Karpas-422 (cell line): ENCODE results near the gene CELA2A. TPM values are rescaled to one million over a fixed set of nuclear protein-coding genes. Genes with fewer than 3 reads are reported as not detected.

Source experiments
- DNase-seq: peaks from one replicate; pipeline ENCODE4 v3.0.0-alpha.2; 2015
- H2AFZ ChIP-seq: fragments of 200-600 bp; sonication (generic); 2 replicates; pipeline ENCODE4 v1.6.1; 2014; ENCODE audit warnings: antibody characterized with exemption, low read length, mixed read lengths
- H3K27ac ChIP-seq: fragments of 200-600 bp; sonication (generic); 2 replicates; pipeline ENCODE4 v1.5.1; 2014; ENCODE audit warnings: mild to moderate bottlenecking, low read length, moderate library complexity
- H3K27me3 ChIP-seq: fragments of 200-600 bp; sonication (generic); 2 replicates; pipeline ENCODE4 v1.6.1; 2014; ENCODE audit warnings: low read length, mixed read lengths
- H3K36me3 ChIP-seq: fragments of 200-600 bp; sonication (generic); 2 replicates; pipeline ENCODE4 v1.6.1; 2014; ENCODE audit warnings: low read length, mixed read lengths; ENCODE audit not compliant: insufficient read depth
- H3K4me1 ChIP-seq: fragments of 200-600 bp; sonication (generic); 2 replicates; pipeline ENCODE4 v1.6.1; 2014; ENCODE audit warnings: mild to moderate bottlenecking, low read length, mixed read lengths
- H3K4me2 ChIP-seq: fragments of 200-600 bp; sonication (generic); 2 replicates; pipeline ENCODE4 v1.6.1; 2014; ENCODE audit warnings: low read length, low read depth, mild to moderate bottlenecking; ENCODE audit not compliant: poor library complexity, severe bottlenecking
- H3K4me3 ChIP-seq: fragments of 200-600 bp; sonication (generic); 2 replicates; pipeline ENCODE4 v1.5.1; 2014; ENCODE audit warnings: mild to moderate bottlenecking, antibody characterized with exemption, low read length, mixed read lengths
- H3K79me2 ChIP-seq: fragments of 200-600 bp; sonication (generic); 2 replicates; pipeline ENCODE4 v1.6.1; 2014; ENCODE audit warnings: mild to moderate bottlenecking, low read length, mixed read lengths
- H3K9ac ChIP-seq: fragments of 200-600 bp; sonication (generic); 2 replicates; pipeline ENCODE4 v1.6.0; 2014; ENCODE audit warnings: low read length
- H3K9me2 ChIP-seq: fragments of 200-600 bp; sonication (generic), shearing (Covaris generic); replicated peaks from 2 replicates; pipeline ENCODE4 v1.6.0; 2014; ENCODE audit warnings: mild to moderate bottlenecking, low read length, moderate library complexity; ENCODE audit not compliant: insufficient read depth
- H3K9me3 ChIP-seq: fragments of 300-700, 200-600 bp; sonication (generic); 2 replicates; pipeline ENCODE4 v1.6.1; 2014; ENCODE audit warnings: low read length, mixed read lengths
- H4K20me1 ChIP-seq: fragments of 200-600 bp; sonication (generic); 2 replicates; pipeline ENCODE4 v1.6.1; 2014; ENCODE audit warnings: mild to moderate bottlenecking, antibody characterized with exemption, low read length, low read depth; ENCODE audit not compliant: insufficient read depth
- total RNA-seq: library from RNA; depleted of rRNA; stranded (reverse); fragments of >200 nt; shearing (Covaris generic); gene quantifications from 2 replicates; pipeline ENCODE4 v1.2.3, GENCODE V29; 2014; ENCODE audit warnings: low replicate concordance

Gene CELA2A
- total RNA-seq, 1 experiment from 2014 or later, result not detected

DNA sequence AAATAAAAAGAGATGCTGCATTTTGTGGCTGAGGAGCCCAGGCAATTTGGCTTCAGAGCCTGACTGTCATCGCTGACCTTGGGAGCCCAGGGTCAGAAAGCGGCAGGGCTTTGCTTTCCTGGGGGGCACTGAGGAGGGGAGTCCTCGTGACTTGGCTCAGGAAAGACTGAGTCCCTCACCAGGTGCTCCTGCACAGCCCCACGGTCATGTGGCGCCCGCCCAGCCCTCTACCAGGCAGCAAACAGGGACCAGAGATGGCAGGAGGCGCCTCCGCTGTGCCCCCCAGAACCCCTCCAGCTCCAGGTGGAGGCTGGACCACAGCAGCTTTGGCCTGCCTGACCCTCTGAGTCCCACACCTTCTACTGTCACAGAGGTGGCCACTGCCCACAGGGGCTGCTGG lies 33.7 kb upstream of the CELA2A start:
- DNase-seq, result no peak
- Histone ChIP-seq H3K4me2 (no peak overlapping the region), H3K4me1 (no peaks in the 10 kb centered on the region), H3K9me3 (no peaks in the 10 kb centered on the region), H3K4me3 (no peak overlapping the region), H3K79me2 (peaks cover 44% of the 10 kb centered on the region), H2AFZ (no peak overlapping the region), H4K20me1 (peaks cover 10% of the 10 kb centered on the region), H3K9ac (no peak overlapping the region), H3K36me3 (no peaks in the 10 kb centered on the region), H3K27ac (no peak overlapping the region), H3K27me3 (no peaks in the 10 kb centered on the region), H3K9me2 (no peaks in the 10 kb centered on the region)

DNA sequence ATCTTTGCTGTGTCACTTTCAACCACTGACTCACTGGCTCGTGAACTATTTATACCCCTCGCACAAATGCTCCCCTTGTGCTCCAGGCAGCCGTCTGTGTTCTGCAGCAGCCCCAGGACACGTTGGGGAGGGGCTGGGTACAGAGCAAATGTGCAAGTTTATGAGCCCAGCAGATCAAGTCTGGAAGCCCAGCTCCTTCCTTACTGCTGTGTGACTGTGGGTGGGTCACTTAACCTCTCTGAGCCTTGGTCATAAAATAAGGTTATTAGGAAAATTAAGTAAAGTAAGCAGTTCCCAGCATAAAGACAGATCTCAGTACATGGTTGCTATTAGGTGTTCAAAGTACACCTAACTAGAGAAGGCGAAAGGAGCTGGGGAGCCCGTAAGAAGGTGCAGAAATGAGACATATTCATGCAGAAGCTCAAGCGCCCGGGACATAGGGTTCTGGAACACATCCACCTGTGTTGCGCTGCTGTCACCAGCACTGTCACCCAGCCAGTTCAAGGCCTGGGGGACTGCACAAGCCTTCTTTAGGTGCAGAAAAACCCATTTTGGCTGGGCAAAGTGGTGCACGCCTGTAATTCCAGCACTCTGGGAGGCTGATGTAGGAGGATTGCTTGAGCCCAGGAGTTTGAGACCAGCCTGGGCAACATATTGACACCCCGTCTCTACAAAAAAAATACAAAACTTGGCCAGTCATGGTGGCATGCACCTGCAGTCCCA lies 33.0 kb upstream of the CELA2A start:
- peak; percentile 36 for DNase-seq
- H3K4me3 ChIP-seq, result no peak overlapping the region
- H3K9me2 ChIP-seq, result no peaks in the 10 kb centered on the region
- no peak overlapping the region for H2AFZ ChIP-seq
- peaks cover 43% of the 10 kb centered on the region for H3K79me2 ChIP-seq
- no peaks in the 10 kb centered on the region for H3K36me3 ChIP-seq
- peaks cover 10% of the 10 kb centered on the region for H4K20me1 ChIP-seq
- no peaks in the 10 kb centered on the region for H3K9me3 ChIP-seq
- H3K27me3 ChIP-seq, result no peaks in the 10 kb centered on the region
- H3K27ac ChIP-seq, result no peak overlapping the region
- H3K4me2 ChIP-seq, result no peak overlapping the region
- no peaks in the 10 kb centered on the region for H3K4me1 ChIP-seq
- no peak overlapping the region for H3K9ac ChIP-seq

DNA sequence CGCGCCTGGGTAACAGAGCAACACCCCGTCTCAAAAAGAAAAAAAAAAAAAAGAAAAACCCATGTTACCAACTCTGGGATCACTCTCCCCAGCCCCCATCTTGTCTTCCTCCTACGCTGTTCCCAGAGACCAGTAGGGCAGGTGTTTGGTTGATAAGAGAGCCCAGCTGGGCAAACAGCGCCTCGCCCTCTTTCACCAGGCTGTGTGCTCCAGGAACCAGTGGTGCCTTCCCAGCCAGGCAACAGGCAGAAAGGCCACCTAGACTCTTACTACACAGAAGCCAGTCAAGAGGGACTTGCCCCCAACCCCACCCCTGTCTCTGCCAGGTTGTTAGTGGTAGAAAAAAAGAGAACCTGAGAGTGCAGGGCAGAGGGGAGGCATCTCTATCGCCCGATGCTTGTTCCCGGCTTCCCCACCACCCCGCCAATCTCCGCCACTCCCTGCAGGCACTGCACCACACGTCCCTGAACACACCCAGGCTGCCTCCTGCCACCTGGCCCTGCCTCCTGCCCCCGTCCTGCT lies 32.3 kb upstream of the CELA2A start:
- H3K9me3 ChIP-seq, result no peaks in the 10 kb centered on the region
- no peak overlapping the region for H3K9ac ChIP-seq
- no peak overlapping the region for H3K27ac ChIP-seq
- peaks cover 10% of the 10 kb centered on the region for H4K20me1 ChIP-seq
- peak; percentile 40 for DNase-seq
- no peak overlapping the region for H3K4me2 ChIP-seq
- peaks cover 36% of the 10 kb centered on the region for H3K79me2 ChIP-seq
- no peaks in the 10 kb centered on the region for H3K4me1 ChIP-seq
- H3K4me3 ChIP-seq, result no peak overlapping the region
- no peak overlapping the region for H2AFZ ChIP-seq
- no peaks in the 10 kb centered on the region for H3K36me3 ChIP-seq
- H3K9me2 ChIP-seq, result no peaks in the 10 kb centered on the region
- no peaks in the 10 kb centered on the region for H3K27me3 ChIP-seq

DNA sequence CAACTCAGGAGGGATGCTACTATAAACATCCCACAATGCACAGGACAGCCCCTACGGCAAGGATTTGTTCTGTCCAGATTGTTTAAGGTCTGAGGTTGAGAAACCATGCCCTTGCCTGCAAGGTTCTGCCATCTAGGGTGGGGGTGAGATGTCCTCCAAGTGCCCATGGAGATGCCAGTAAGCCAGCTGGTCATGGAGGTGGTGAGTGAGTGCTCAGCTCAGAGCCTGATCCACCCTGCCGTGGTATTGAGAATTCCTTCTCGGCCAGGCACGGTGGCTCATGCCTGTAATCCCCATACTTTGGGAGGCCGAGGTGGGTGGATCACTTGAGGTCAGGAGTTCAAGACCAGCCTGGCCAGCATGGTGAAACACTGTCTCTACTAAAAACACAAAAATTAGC lies 31.6 kb upstream of the CELA2A start:
- H3K27ac ChIP-seq, result no peak overlapping the region
- H3K4me3 ChIP-seq, result no peak overlapping the region
- no peak overlapping the region for H3K9ac ChIP-seq
- peaks cover 28% of the 10 kb centered on the region for H3K79me2 ChIP-seq
- peaks cover 10% of the 10 kb centered on the region for H4K20me1 ChIP-seq
- no peaks in the 10 kb centered on the region for H3K27me3 ChIP-seq
- H3K9me3 ChIP-seq, result no peaks in the 10 kb centered on the region
- no peaks in the 10 kb centered on the region for H3K9me2 ChIP-seq
- peak; percentile 26 for DNase-seq
- no peaks in the 10 kb centered on the region for H3K36me3 ChIP-seq
- H3K4me2 ChIP-seq, result no peak overlapping the region
- H2AFZ ChIP-seq, result no peak overlapping the region
- H3K4me1 ChIP-seq, result no peaks in the 10 kb centered on the region

DNA sequence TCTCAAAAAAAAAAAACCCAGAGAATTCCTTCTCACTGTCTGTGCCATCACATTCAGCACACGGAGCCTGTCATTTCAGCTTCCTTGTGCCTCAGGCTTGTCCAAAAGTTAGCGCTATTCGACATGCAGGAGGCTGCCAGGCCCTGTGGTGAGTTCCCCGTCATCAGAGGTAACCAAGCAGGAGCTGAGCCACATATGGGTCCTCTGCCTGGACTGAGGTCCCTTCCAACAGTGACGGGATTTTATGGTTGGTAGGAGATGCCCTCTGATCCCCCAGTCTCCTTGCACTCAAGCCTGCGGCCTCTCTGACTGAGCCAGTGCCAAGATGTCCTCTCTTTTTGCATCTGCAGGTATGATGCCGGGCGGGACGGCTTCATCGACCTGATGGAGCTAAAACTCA lies 31.0 kb upstream of the CELA2A start:
- H3K27ac ChIP-seq, result no peak overlapping the region
- H3K79me2 ChIP-seq, result peaks cover 25% of the 10 kb centered on the region
- H3K27me3 ChIP-seq, result no peaks in the 10 kb centered on the region
- no peaks in the 10 kb centered on the region for H3K9me3 ChIP-seq
- no peak overlapping the region for H3K9ac ChIP-seq
- H3K4me2 ChIP-seq, result no peak overlapping the region
- H3K9me2 ChIP-seq, result no peaks in the 10 kb centered on the region
- H3K36me3 ChIP-seq, result no peaks in the 10 kb centered on the region
- no peak for DNase-seq
- peaks cover 10% of the 10 kb centered on the region for H4K20me1 ChIP-seq
- no peaks in the 10 kb centered on the region for H3K4me1 ChIP-seq
- H2AFZ ChIP-seq, result no peak overlapping the region
- H3K4me3 ChIP-seq, result no peak overlapping the region

DNA sequence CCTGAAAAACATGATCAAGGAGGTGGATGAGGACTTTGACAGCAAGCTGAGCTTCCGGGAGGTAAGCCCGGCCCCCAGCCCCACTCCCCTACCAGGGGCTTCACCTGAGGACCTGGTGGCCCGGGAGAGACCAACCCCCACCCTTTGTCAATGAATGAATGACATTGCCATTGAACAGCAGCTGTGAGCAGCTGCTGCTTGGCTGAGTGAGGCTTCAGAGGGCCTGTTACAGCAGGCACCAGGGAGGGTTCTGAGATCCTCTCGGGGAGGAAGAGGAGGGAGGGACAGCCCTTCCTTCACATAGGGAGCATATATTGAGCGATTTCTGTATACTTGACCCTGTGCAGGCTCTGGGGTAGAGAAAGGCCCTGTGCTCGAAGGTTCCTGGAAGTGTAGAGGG lies 30.6 kb upstream of the CELA2A start:
- H4K20me1 ChIP-seq, result peaks cover 7% of the 10 kb centered on the region
- no peak overlapping the region for H3K9ac ChIP-seq
- H3K27ac ChIP-seq, result no peak overlapping the region
- H2AFZ ChIP-seq, result no peak overlapping the region
- no peaks in the 10 kb centered on the region for H3K9me3 ChIP-seq
- H3K4me3 ChIP-seq, result no peak overlapping the region
- H3K4me2 ChIP-seq, result no peak overlapping the region
- peaks cover 21% of the 10 kb centered on the region for H3K79me2 ChIP-seq
- no peaks in the 10 kb centered on the region for H3K9me2 ChIP-seq
- H3K27me3 ChIP-seq, result no peaks in the 10 kb centered on the region
- no peaks in the 10 kb centered on the region for H3K36me3 ChIP-seq
- no peak for DNase-seq
- H3K4me1 ChIP-seq, result no peaks in the 10 kb centered on the region

DNA sequence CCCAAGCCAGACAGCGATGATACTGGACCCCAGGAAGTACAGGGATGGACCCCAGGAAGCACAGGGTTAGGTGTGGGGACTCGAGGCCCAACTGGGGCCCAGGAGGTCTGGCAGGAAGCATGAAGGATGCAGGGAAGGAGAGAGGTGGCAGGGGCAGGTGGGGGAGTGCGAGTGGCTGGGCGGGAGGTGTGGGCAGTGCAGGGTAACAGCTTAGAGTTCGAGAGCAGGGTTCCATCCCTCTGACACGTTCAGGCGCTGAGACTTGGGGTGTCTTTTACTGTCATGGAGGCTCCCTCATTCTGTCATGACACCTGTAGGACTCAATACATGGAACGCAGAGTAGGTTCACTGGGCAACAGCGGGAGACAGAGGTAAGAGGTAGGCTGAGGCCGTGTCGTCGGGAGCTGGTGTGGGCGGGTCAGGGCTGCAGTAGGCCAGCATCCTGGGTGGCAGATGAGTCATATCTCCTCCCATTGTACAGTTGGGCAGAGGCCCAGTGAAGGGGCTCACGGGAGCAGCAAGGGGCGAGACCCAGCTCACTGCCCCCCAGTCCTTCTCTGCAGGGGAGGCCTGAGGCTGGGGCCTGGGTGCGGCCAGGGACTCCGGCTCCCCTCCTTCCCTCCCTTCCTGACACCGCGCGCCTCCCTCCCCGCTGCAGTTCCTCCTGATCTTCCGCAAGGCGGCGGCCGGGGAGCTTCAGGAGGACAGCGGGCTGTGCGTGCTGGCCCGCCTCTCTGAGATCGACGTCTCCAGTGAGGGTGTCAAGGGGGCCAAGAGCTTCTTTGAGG lies 29.8 kb upstream of the CELA2A start:
- peaks cover 8% of the 10 kb centered on the region for H4K20me1 ChIP-seq
- H3K9me2 ChIP-seq, result no peaks in the 10 kb centered on the region
- H3K4me3 ChIP-seq, result no peak overlapping the region
- no peak overlapping the region for H2AFZ ChIP-seq
- no peak overlapping the region for H3K4me2 ChIP-seq
- H3K9me3 ChIP-seq, result no peaks in the 10 kb centered on the region
- no peaks in the 10 kb centered on the region for H3K4me1 ChIP-seq
- DNase-seq, result peak; percentile 37
- no peaks in the 10 kb centered on the region for H3K27me3 ChIP-seq
- no peak overlapping the region for H3K27ac ChIP-seq
- no peak overlapping the region for H3K9ac ChIP-seq
- no peaks in the 10 kb centered on the region for H3K36me3 ChIP-seq
- peaks cover 14% of the 10 kb centered on the region for H3K79me2 ChIP-seq

DNA sequence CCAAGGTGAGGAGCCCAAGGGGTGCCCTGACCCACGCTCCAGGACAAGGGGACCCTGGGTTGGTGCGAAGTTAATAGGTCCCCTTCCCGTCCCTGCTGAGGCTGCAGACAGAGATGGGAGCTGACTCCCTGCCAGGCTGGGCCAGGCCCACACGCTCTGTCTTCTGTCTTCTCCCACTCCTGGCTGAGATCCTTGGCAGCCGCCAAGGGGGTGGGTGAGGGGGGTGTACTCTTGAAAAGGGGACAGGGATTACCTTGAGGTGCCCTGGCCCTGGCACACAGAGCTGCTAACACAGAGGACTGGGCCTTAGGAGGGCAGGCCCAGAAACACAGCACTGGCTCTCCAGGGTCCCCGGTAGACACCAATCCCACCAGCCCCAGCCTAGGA lies 29.3 kb upstream of the CELA2A start:
- Histone ChIP-seq H3K4me2 (no peak overlapping the region), H3K9me2 (no peaks in the 10 kb centered on the region), H2AFZ (no peak overlapping the region), H3K4me3 (no peak overlapping the region), H3K36me3 (no peaks in the 10 kb centered on the region), H3K79me2 (peaks cover 13% of the 10 kb centered on the region), H3K27me3 (no peaks in the 10 kb centered on the region), H3K9ac (no peak overlapping the region), H3K9me3 (no peaks in the 10 kb centered on the region), H4K20me1 (peaks cover 8% of the 10 kb centered on the region), H3K27ac (no peak overlapping the region), H3K4me1 (no peaks in the 10 kb centered on the region)
- no peak for DNase-seq
